Subcutaneous abdominal adipose tissue (tissue), 5 donors: ENCODE results near the gene RGS3.

Source experiments
- H3K27ac ChIP-seq: one replicate; pipeline ENCODE4 v1.7.0; 2013; ENCODE audit warnings: low read depth, mild to moderate bottlenecking, inconsistent platforms, low read length, moderate library complexity
- H3K27me3 ChIP-seq, 5 donors: one replicate each; pipeline ENCODE4 v1.7.0; 2013; ENCODE audit warnings: low read length in 5 of 5, inconsistent platforms in 1 of 5; ENCODE audit not compliant: control insufficient read depth in 5 of 5, insufficient read depth in 4 of 5
- H3K36me3 ChIP-seq, 5 donors: one replicate each; pipeline ENCODE4 v1.7.0; 2013; ENCODE audit warnings: low read length in 5 of 5; ENCODE audit not compliant: control insufficient read depth in 5 of 5, insufficient read depth in 5 of 5
- H3K4me1 ChIP-seq, 5 donors: one replicate each; pipeline ENCODE4 v1.7.0; 2013; ENCODE audit warnings: low read length in 5 of 5, mild to moderate bottlenecking in 3 of 5, moderate library complexity in 1 of 5; ENCODE audit not compliant: control insufficient read depth in 5 of 5, insufficient read depth in 5 of 5
- H3K4me3 ChIP-seq, 5 donors: one replicate each; pipeline ENCODE4 v1.7.0; 2013; ENCODE audit warnings: low read length in 5 of 5, low read depth in 1 of 5
- H3K9ac ChIP-seq, 5 donors: one replicate each; pipeline ENCODE4 v1.7.0; 2013; ENCODE audit warnings: low read length in 5 of 5, mild to moderate bottlenecking in 4 of 5, moderate library complexity in 3 of 5
- H3K9me3 ChIP-seq, 5 donors: one replicate each; pipeline ENCODE4 v1.7.0; 2013; ENCODE audit warnings: low read length in 5 of 5; ENCODE audit not compliant: control insufficient read depth in 5 of 5
- donor health status: healthy.
- donor health status: healthy.
- donor health status: healthy.
- donor health status: healthy.
- donor health status: healthy.

RGS3 gene

DNA sequence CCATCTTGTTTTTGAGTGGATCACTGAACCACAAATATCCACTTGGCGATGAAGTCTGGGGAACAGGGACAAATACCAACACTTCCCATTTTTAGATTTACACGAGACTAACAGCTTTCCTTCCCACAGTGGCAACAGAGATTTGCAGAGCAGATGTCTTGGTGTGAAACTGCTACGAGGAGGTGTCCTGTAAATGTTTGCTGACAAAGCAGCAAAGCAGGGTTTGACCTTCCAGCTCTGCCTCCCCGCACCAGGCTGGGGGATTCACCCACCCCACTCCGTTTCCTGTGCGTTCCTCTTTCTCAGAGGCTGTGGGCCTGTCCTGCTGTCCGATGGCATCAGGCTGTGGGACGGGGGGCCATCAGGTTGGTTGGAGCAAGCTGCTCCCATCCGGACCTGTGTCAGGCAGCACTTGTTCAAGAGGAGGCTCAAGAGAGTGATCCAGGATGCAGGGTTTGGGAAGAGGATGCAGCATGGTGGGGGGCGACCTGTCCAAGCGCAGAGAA, 693 bp upstream of the RGS3 start:
- peak overlapping the region in 1 of 5 donors; percentile 51 for H3K4me3 ChIP-seq
- peaks cover 0 to 3% (median 0%) of the 10 kb centered on the region in 5 donors for H3K9me3 ChIP-seq
- no peak overlapping the region for H3K27ac ChIP-seq
- peaks cover 0 to 15% (median 8%) of the 10 kb centered on the region in 5 donors for H3K4me1 ChIP-seq
- H3K36me3 ChIP-seq, result no peaks in the 10 kb centered on the region
- peaks cover 0 to 14% (median 3%) of the 10 kb centered on the region in 5 donors for H3K27me3 ChIP-seq
- no peak overlapping the region for H3K9ac ChIP-seq

DNA sequence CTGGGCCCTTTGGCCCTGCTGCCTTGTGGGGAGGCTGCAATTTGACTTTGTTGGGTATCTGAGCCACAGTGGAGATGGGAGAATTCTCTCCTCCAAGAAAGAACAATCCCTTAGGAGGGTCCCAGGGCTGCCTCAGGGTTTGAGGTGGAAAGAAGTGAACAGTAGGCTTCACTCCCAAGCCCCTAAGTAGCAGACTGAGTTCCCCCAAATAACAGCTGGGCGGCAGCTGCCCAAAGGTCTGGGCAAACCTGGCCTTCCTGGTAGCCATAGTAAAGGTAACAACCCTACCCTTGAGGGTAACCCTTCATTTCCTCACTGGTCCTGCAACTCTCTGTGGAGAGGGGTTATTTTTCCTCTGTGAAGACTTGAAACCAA, 746 bp downstream of the RGS3 start:
- Histone ChIP-seq H3K36me3 (no peaks in the 10 kb centered on the region), H3K4me3 (no peak overlapping the region), H3K9me3 (peaks cover 0 to 3% (median 0%) of the 10 kb centered on the region in 5 donors), H3K27me3 (peaks cover 0 to 14% (median 3%) of the 10 kb centered on the region in 5 donors), H3K9ac (no peak overlapping the region), H3K4me1 (peaks cover 0 to 15% (median 8%) of the 10 kb centered on the region in 5 donors), H3K27ac (no peak overlapping the region)

DNA sequence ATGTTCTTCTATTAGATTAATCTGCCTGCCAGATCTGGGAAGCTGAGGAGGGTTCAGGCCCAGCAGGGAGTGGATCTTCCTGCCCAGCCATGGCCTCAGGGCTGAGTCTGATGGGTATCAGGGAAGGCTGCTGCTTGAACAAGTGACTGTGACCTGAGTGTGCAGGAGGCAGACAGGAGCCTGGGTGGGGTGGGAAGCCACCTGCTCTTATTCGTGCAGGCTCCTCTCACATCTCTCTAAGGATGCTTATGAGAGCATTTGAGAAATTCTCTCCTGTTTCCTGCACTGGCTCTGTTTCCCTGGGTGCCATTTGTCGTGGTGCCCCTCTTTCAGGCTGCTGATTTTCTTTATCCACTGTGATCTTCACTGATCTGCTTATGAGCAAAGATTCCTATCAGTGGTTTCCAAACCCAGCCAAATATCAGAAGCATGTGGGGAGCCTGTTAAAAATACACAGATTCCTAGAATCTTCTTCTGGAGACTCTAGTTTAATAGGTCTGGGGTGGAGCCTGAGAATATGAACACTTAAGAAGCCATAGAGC, 2.1 kb downstream of the RGS3 start:
- Histone ChIP-seq H3K4me1 (peaks cover 0 to 15% (median 8%) of the 10 kb centered on the region in 5 donors), H3K27ac (no peak overlapping the region), H3K36me3 (no peaks in the 10 kb centered on the region), H3K27me3 (peaks cover 0 to 14% (median 3%) of the 10 kb centered on the region in 5 donors), H3K4me3 (no peak overlapping the region), H3K9me3 (peaks cover 0 to 3% (median 0%) of the 10 kb centered on the region in 5 donors), H3K9ac (no peak overlapping the region)

DNA sequence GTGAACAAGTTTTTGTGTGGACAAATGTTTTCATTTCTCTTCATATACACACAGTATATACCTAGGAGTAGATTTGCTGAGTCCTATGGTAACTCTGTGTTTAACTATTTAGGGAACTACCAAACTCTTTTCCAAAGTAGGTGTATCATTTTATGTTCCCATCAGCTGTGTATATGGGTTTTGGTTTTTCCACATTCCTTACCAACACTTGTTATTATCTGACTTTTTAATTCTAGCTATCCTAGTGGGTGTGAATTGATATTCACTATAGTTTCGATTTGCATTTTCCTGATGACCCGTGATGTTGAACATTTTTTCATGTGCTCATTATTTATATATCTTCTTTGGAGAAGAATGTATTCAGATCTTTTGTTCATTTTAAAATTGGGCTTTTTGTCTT, 3.7 kb downstream of the RGS3 start:
- Histone ChIP-seq H3K4me3 (no peak overlapping the region), H3K9me3 (peaks cover 0 to 3% (median 0%) of the 10 kb centered on the region in 5 donors), H3K27me3 (peaks cover 0 to 14% (median 3%) of the 10 kb centered on the region in 5 donors), H3K27ac (no peak overlapping the region), H3K9ac (no peak overlapping the region), H3K36me3 (no peaks in the 10 kb centered on the region), H3K4me1 (peaks cover 0 to 15% (median 8%) of the 10 kb centered on the region in 5 donors)

DNA sequence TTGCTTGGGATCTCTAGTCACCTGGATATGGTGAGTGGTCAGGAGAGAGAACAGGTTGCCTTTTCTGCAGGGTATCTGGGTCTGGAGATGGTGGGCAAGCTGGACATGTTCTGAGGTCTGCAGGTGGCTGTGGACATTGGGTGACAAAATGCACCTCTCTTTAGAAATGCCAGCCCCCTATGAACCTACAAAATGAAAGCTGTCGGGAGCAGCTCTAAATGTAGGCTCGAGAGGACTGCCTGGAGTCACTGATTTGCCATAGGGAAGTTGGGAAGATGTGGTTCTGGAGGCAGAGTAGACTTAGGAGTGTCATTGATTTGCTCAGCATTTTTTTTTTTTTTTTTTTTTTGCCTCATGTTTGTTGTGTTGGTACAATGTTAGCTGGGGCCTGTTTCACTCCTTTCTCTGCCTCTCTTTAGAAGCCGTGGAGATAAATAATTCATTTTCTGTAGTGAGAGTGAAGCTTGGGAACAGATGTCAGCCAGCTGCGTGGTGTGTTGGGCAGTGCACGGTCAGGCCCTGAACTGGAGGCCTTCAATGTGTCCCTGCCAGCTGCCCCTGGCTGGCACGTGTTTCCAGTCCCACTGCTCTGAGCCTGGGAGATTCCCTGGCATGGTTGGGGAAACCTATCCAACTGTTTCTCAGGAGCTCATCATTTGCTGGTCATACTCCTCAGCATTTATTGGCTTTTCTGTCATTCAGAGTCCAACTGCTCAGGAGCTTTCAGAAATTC, 5.4 kb downstream of the RGS3 start:
- H3K9ac ChIP-seq, result no peak overlapping the region
- H3K27ac ChIP-seq, result no peak overlapping the region
- H3K27me3 ChIP-seq, result peaks cover 0 to 6% (median 0%) of the 10 kb centered on the region in 5 donors
- no peaks in the 10 kb centered on the region for H3K36me3 ChIP-seq
- peaks cover 0 to 3% (median under 1%) of the 10 kb centered on the region in 5 donors for H3K4me1 ChIP-seq
- H3K9me3 ChIP-seq, result peaks cover 0 to 3% (median 0%) of the 10 kb centered on the region in 5 donors
- H3K4me3 ChIP-seq, result no peak overlapping the region

DNA sequence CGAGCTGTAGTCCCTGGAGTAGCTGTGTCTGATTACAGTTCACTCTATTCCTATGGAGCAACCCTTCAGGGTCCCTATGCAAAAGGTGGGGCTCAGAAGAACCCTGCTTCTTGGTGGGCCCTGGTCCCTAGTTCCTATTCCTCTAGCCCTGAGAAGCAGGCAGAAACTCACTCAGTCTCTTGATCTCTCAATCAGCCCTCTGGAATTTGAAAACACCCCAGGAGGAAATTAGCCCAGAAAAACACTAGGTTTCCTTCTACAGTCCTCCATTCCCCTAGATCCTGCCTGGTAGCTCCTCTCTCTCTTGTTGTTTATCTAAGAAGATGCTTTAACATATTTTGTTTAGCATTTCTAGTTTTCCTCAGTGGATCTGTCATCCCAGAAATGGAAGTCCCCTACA, 7.6 kb downstream of the RGS3 start:
- no peaks in the 10 kb centered on the region for H3K36me3 ChIP-seq
- no peak overlapping the region for H3K27ac ChIP-seq
- no peak overlapping the region for H3K9ac ChIP-seq
- no peaks in the 10 kb centered on the region for H3K27me3 ChIP-seq
- H3K4me3 ChIP-seq, result no peak overlapping the region
- H3K4me1 ChIP-seq, result peaks cover 0 to 11% (median 7%) of the 10 kb centered on the region in 5 donors
- H3K9me3 ChIP-seq, result peaks cover 0 to 3% (median 0%) of the 10 kb centered on the region in 5 donors

DNA sequence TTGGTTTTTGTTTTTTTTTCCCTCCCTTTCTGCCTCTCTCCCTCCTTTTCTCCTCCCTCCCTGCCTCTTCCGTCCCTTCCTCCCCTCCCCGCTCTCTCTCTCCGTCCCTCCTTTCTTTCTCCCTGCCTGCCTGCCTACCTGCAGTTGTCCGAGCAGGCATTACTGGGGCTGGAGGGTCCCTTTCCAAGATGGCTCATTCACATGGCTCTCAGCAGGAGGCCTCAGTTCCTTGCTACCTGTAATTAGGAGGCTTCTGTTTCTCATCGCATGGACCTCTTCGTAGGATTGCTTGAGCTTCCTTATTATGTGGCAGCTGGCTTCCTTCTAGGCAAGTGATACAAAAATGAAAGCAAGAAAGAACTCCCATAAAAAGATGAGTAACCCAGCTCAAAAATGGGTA, 8.0 kb downstream of the RGS3 start:
- H3K4me1 ChIP-seq, result peaks cover 0 to 11% (median 7%) of the 10 kb centered on the region in 5 donors
- H3K9ac ChIP-seq, result no peak overlapping the region
- H3K4me3 ChIP-seq, result no peak overlapping the region
- H3K27ac ChIP-seq, result no peak overlapping the region
- no peaks in the 10 kb centered on the region for H3K27me3 ChIP-seq
- H3K36me3 ChIP-seq, result no peaks in the 10 kb centered on the region
- peaks cover 0 to 3% (median 0%) of the 10 kb centered on the region in 5 donors for H3K9me3 ChIP-seq

DNA sequence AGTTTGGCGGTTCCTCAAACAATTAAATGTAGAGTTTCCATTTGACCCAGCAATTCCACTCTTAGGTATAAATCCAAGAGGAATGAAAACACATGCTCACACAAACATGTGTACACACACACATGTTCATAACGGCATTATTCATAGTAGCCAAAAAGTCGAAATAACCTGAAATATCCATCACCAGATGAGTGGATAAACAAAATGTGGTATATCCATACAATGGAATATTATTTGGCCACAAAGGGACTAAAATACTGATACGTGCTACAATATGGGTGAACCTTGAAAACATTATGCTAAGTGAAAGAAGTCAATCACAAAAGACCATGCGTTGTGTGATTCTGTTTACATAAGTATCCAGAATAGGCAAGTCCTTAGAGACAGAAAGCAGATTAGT, 8.7 kb downstream of the RGS3 start:
- Histone ChIP-seq H3K36me3 (no peaks in the 10 kb centered on the region), H3K27ac (no peak overlapping the region), H3K9me3 (peaks cover 0 to 1% (median 0%) of the 10 kb centered on the region in 5 donors), H3K4me1 (peaks cover 0 to 11% (median 7%) of the 10 kb centered on the region in 5 donors), H3K4me3 (no peak overlapping the region), H3K27me3 (no peaks in the 10 kb centered on the region), H3K9ac (no peak overlapping the region)

DNA sequence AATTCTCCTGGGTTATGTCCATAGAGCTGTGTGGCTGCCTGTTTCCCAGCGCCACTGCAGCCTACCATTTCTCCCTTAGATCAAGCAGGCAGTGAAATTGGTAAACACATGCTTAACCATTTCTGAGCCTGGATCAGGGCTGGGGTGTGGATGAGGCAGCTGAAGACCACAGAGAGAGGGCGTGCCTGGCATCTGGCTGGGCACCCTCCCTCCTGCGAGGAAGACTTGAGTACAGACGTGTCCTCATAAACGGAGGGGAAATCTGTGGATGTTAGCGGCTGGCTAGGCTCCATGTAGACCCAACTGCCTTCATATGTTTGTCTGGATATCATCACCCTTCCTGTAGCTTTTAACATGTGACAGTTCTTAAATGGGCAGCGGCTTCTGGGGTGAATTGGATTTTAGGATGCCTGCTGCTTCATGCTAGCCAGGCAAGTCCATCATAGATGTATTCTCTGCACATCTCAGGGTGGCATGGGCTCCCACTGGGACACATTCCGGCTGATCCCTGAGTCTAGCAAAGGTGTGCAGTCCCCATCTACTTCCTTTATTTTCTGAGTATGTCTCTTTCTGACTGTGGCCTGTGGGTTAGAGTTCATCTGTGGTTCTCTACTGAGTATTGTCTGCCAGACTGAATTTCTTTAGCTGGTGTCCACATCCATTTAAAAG, 11.0 kb downstream of the RGS3 start:
- no peaks in the 10 kb centered on the region for H3K27me3 ChIP-seq
- H3K4me3 ChIP-seq, result no peak overlapping the region
- no peak overlapping the region for H3K27ac ChIP-seq
- no peak overlapping the region for H3K9ac ChIP-seq
- H3K4me1 ChIP-seq, result peaks cover 0 to 15% (median 10%) of the 10 kb centered on the region in 5 donors
- no peaks in the 10 kb centered on the region for H3K9me3 ChIP-seq
- H3K36me3 ChIP-seq, result no peaks in the 10 kb centered on the region

DNA sequence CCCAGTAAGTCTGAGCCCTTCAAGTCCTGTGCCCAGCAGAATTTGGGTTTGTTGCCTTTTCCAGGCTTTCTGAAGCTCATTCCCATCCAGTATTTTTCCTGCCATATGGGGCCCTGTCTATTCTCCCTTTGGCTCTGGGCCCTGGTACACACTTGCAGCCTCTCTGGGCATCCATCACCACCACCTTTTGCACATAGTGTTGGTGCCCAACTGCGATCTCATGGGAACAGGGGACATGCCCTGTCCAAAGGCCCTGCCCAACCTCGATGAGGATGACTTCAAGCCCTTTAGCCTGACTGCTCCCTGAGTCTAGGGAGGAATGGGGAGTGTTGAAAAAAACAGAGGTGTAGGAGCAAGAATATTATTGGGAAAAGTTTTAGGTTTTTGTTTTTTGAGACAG, 11.5 kb downstream of the RGS3 start:
- H3K9ac ChIP-seq, result no peak overlapping the region
- no peaks in the 10 kb centered on the region for H3K36me3 ChIP-seq
- H3K9me3 ChIP-seq, result no peaks in the 10 kb centered on the region
- H3K27ac ChIP-seq, result no peak overlapping the region
- H3K4me3 ChIP-seq, result no peak overlapping the region
- no peaks in the 10 kb centered on the region for H3K27me3 ChIP-seq
- H3K4me1 ChIP-seq, result peaks cover 0 to 17% (median 10%) of the 10 kb centered on the region in 5 donors
